ENCODE results near the gene C17orf114.

GRCh38 chr17:4842376-4842775 lies 40.2 kb upstream of the C17orf114 start:
- no peak for TF ChIP-seq CTCF (IDR thresholded peaks at IDR 0.05)
- no peak for TF ChIP-seq POLR2A (IDR thresholded peaks at IDR 0.05)
